Neuronal stem cell (in vitro differentiated cells): ENCODE measurements around the gene USP32.
"Not testable (repeated sequence)": the region's sequence is repeated elsewhere in the genome, so short reads cannot be mapped to it uniquely, and the experiment has no call there.

ENCODE experiments used
- DNase-seq: peaks from one replicate; pipeline ENCODE4 v3.0.0-alpha.2; 2013; ENCODE audit warnings: low spot score
- H2AFZ ChIP-seq: one replicate; pipeline ENCODE4 v1.6.1; 2013; ENCODE audit warnings: mild to moderate bottlenecking, low read length, inconsistent platforms
- H2AK5ac ChIP-seq: 2 replicates; pipeline ENCODE4 v1.6.1; 2013; ENCODE audit warnings: low read depth, mild to moderate bottlenecking, inconsistent platforms, low read length, moderate library complexity, mixed read lengths
- H2BK120ac ChIP-seq: 2 replicates; pipeline ENCODE4 v1.6.1; 2013; ENCODE audit warnings: low read depth, mild to moderate bottlenecking, inconsistent platforms, low read length, moderate library complexity, mixed read lengths
- H2BK12ac ChIP-seq: one replicate; pipeline ENCODE4 v1.6.1; 2013; ENCODE audit warnings: low read length, inconsistent platforms
- H2BK15ac ChIP-seq: 2 replicates; pipeline ENCODE4 v1.6.1; 2013; ENCODE audit warnings: mild to moderate bottlenecking, low read length, inconsistent platforms, mixed read lengths
- H2BK5ac ChIP-seq: one replicate; pipeline ENCODE4 v1.6.1; 2013; ENCODE audit warnings: inconsistent platforms, mild to moderate bottlenecking, low read length, moderate library complexity
- H3K14ac ChIP-seq: one replicate; pipeline ENCODE4 v1.6.1; 2013; ENCODE audit warnings: low read length, inconsistent platforms
- H3K18ac ChIP-seq: 2 replicates; pipeline ENCODE4 v1.6.1; 2013; ENCODE audit warnings: low read length, inconsistent platforms
- H3K23ac ChIP-seq: 2 replicates; pipeline ENCODE4 v1.6.1; 2013; ENCODE audit warnings: low read depth, mild to moderate bottlenecking, mixed read lengths, low read length, inconsistent platforms; ENCODE audit not compliant: poor library complexity
- H3K27ac ChIP-seq: replicated peaks from 3 replicates; pipeline ENCODE4 v1.5.1; 2013; ENCODE audit warnings: low read length, inconsistent platforms
- H3K27me3 ChIP-seq, 3 experiments: 2 replicates each; pipeline ENCODE4 v1.6.1; 2013; ENCODE audit warnings: low read length in 3 of 3, mild to moderate bottlenecking in 2 of 3, inconsistent platforms in 1 of 3, low read depth in 1 of 3, mixed read lengths in 1 of 3, moderate library complexity in 1 of 3; ENCODE audit not compliant: control insufficient read depth in 3 of 3, insufficient read depth in 3 of 3
- H3K36me3 ChIP-seq, 2 donors: replicated peaks in 1 of 2; 2 replicates each; pipeline ENCODE4 v1.6.1; 2013; ENCODE audit warnings: low read length in 2 of 2; ENCODE audit not compliant: control insufficient read depth in 2 of 2, insufficient read depth in 2 of 2
- H3K4ac ChIP-seq: 2 replicates; pipeline ENCODE4 v1.6.1; 2013; ENCODE audit warnings: inconsistent platforms, mild to moderate bottlenecking, low read length, moderate library complexity
- H3K4me1 ChIP-seq, 2 donors: 1 replicate in 1 of 2; 2 replicates in 1 of 2; pipeline ENCODE4 v1.6.1; 2013; ENCODE audit warnings: low read length in 2 of 2, low read depth in 1 of 2; ENCODE audit not compliant: control insufficient read depth in 2 of 2, insufficient read depth in 1 of 2
- H3K4me2 ChIP-seq: one replicate; pipeline ENCODE4 v1.6.1; 2013; ENCODE audit warnings: mild to moderate bottlenecking, low read length, inconsistent platforms; ENCODE audit not compliant: insufficient read depth, poor library complexity, severe bottlenecking
- H3K4me3 ChIP-seq, 2 donors: 2 replicates each; pipeline ENCODE4 v1.5.1; 2013; ENCODE audit warnings: low read length in 2 of 2, mild to moderate bottlenecking in 2 of 2, inconsistent platforms in 1 of 2, moderate library complexity in 1 of 2
- H3K79me1 ChIP-seq: one replicate; pipeline ENCODE4 v1.6.1; 2013; ENCODE audit warnings: low read depth, mild to moderate bottlenecking, inconsistent platforms, low read length, moderate library complexity
- H3K9ac ChIP-seq: one replicate; pipeline ENCODE4 v1.6.1; 2013; ENCODE audit warnings: mild to moderate bottlenecking, low read depth, low read length, inconsistent platforms; ENCODE audit not compliant: poor library complexity
- H3K9me3 ChIP-seq, 2 donors: replicated peaks in 1 of 2; 2 replicates each; pipeline versions ENCODE3 to v1.6.1; 2013; ENCODE audit warnings: low read length in 2 of 2, mild to moderate bottlenecking in 2 of 2, inconsistent platforms in 1 of 2, low read depth in 1 of 2, mixed read lengths in 1 of 2, moderate library complexity in 1 of 2; ENCODE audit not compliant: control insufficient read depth in 2 of 2, insufficient read depth in 1 of 2
- H4K8ac ChIP-seq: one replicate; pipeline ENCODE4 v1.6.1; 2013; ENCODE audit warnings: low read depth, mild to moderate bottlenecking, inconsistent platforms, low read length, moderate library complexity
- H4K91ac ChIP-seq: one replicate; pipeline ENCODE4 v1.6.1; 2013; ENCODE audit warnings: low read length, low read depth, mild to moderate bottlenecking, inconsistent platforms; ENCODE audit not compliant: poor library complexity
- WGBS, 2 donors: extraction: QIAGEN DNeasy Blood & Tissue Kit; methylation state at CpG; one replicate each; pipeline ENCODE4 v1.1.7; 2013; ENCODE audit warnings: missing lambda C conversion rate in 2 of 2, mixed read lengths in 1 of 2; ENCODE audit not compliant: insufficient read length in 2 of 2, insufficient replicate concordance in 1 of 2; ENCODE audit errors: extremely low coverage in 2 of 2; 5-methylcytosine and 5-hydroxymethylcytosine counted together

Gene USP32

GRCh38 chr17:60435244-60436167 is 43.6 kb upstream of the USP32 start:
- WGBS, 2 donors, result no CpG with 5 or more reads among the region's 28 CpGs
- Histone ChIP-seq H3K14ac (no peak overlapping the region), H2BK15ac (no peak overlapping the region), H3K4ac (no peak overlapping the region), H2BK12ac (no peak overlapping the region), H2AK5ac (no peak overlapping the region), H2AFZ (peak overlapping the region; percentile 59), H2BK5ac (no peak overlapping the region), H3K79me1 (no peaks in the 10 kb centered on the region), H3K23ac (no peak overlapping the region), H2BK120ac (no peak overlapping the region), H4K91ac (no peak overlapping the region), H3K27ac (no peak overlapping the region), H3K4me2 (no peak overlapping the region), H3K27me3 (peaks cover 0 to 8% (median 0%) of the 10 kb centered on the region in 3 experiments), H3K9ac (no peak overlapping the region), H4K8ac (no peak overlapping the region), H3K4me1 (no peaks in the 10 kb centered on the region), H3K18ac (no peak overlapping the region), H3K36me3 (no peaks in the 10 kb centered on the region), H3K4me3 (no peak overlapping the region), H3K9me3 (peaks cover 6 to 11% of the 10 kb centered on the region in 2 donors)
- peak; percentile 77 for DNase-seq

- WGBS, 2 donors, result no CpG with 5 or more reads among the region's 4 CpGs
- not testable (repeated sequence) for H3K14ac ChIP-seq, H3K4me1 ChIP-seq, DNase-seq, H3K4me3 ChIP-seq, H2BK12ac ChIP-seq, H2AFZ ChIP-seq, H2BK15ac ChIP-seq, H3K4ac ChIP-seq, H3K9ac ChIP-seq, H4K8ac ChIP-seq, H2BK120ac ChIP-seq, H3K27me3 ChIP-seq, H3K36me3 ChIP-seq, H4K91ac ChIP-seq, H2BK5ac ChIP-seq, H2AK5ac ChIP-seq, H3K27ac ChIP-seq, H3K79me1 ChIP-seq, H3K23ac ChIP-seq, H3K18ac ChIP-seq, H3K4me2 ChIP-seq
- H3K9me3 ChIP-seq, result peaks cover 6 to 11% of the 10 kb centered on the region in 2 donors
These were observed 41.4 kb upstream of the USP32 start for GRCh38 chr17:60433021-60433997.

- not testable (repeated sequence) for H4K91ac ChIP-seq, H3K4ac ChIP-seq, H3K36me3 ChIP-seq, H4K8ac ChIP-seq, H2BK15ac ChIP-seq, H3K9ac ChIP-seq, H2BK12ac ChIP-seq, H2AFZ ChIP-seq, H3K23ac ChIP-seq, H3K14ac ChIP-seq, H2BK5ac ChIP-seq, H3K18ac ChIP-seq, DNase-seq, H3K27me3 ChIP-seq, H2AK5ac ChIP-seq, H3K4me1 ChIP-seq, H3K27ac ChIP-seq, H3K79me1 ChIP-seq, H3K4me2 ChIP-seq, H2BK120ac ChIP-seq, H3K4me3 ChIP-seq
- peaks cover 6 to 11% of the 10 kb centered on the region in 2 donors for H3K9me3 ChIP-seq
- WGBS, 2 donors, result no CpG with 5 or more reads among the region's 7 CpGs
These were observed 38.6 kb upstream of the USP32 start for GRCh38 chr17:60430561-60430960.

GRCh38 chr17:60428491-60428890 is 36.6 kb upstream of the USP32 start:
- DNase-seq, H2BK15ac ChIP-seq, H3K79me1 ChIP-seq, H3K4ac ChIP-seq, H3K9ac ChIP-seq, H3K4me3 ChIP-seq, H2AFZ ChIP-seq, H3K27me3 ChIP-seq, H3K4me1 ChIP-seq, H2BK12ac ChIP-seq, H2AK5ac ChIP-seq, H3K27ac ChIP-seq, H3K18ac ChIP-seq, H3K23ac ChIP-seq, H2BK120ac ChIP-seq, H3K4me2 ChIP-seq, H3K36me3 ChIP-seq, H4K8ac ChIP-seq, H2BK5ac ChIP-seq, H3K14ac ChIP-seq, H4K91ac ChIP-seq: not testable (repeated sequence)
- H3K9me3 ChIP-seq, result peaks cover 6 to 11% of the 10 kb centered on the region in 2 donors
- WGBS, 2 donors, result no CpG with 5 or more reads among the region's 6 CpGs
